ENCODE results near the gene SHROOM3.

GRCh38 chr4:76589872-76590797, 155.1 kb downstream of the SHROOM3 start:
- TF ChIP-seq POLR2A (IDR thresholded peaks at IDR 0.05) (no peak), POLR2AphosphoS5 (IDR thresholded peaks at IDR 0.05) (no peak)
